Transverse colon (tissue), 3 donors: ENCODE results near the gene ENTPD7.

Source experiments
- EP300 ChIP-seq: sonication (generic); formaldehyde crosslinking; IDR thresholded peaks from one replicate; pipeline ENCODE4 v1.6.1; 2017; ENCODE audit warnings: antibody characterized with exemption, low read depth
- POLR2A ChIP-seq: fragments of 450-650 bp; IDR thresholded peaks from one replicate; pipeline ENCODE4 v1.6.1; 2016; ENCODE audit warnings: antibody characterized with exemption, mild to moderate bottlenecking, moderate library complexity
- TF ChIP-seq, protein P1 (sequence below), 5 experiments: fragments of 200-600 bp in 3 of 5; fragments of 450-650 bp in 2 of 5; sonication (generic) in 3 of 5; IDR thresholded peaks; 1 replicate in 2 of 5; 2 replicates in 3 of 5; pipeline ENCODE4 v1.5.1; 2016 to 2017; ENCODE audit warnings: antibody characterized with exemption in 5 of 5, inconsistent platforms in 3 of 5, mild to moderate bottlenecking in 2 of 5, moderate library complexity in 1 of 5

DNA sequence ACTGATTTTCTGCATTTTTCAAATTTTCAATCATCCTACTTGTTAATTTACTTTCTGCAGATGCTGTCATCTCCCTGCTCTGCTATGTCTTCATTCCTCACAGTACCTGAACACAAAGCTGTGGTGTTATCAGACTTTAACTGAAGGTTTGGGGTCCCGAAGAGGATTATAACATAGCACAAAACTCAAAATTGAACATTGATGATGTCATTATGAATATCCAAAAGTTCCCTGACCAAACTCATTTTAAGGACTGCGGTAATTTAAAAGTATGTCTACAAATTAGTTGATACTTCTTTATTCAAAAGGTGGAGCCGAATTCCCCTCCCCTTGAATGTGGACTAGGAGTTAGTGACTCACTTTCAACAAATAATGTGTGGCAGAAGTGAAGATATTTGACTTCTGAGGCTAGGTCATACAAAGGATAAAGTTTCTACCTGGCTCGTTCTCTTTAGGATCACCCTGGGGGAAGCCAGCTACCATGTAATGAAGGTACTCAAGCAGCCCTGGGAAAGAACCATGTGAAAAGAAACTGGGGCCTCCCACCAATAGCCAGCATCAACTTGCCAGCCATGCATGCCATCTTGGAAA is 6.4 kb upstream of the ENTPD7 start:
- TF ChIP-seq, protein P1, sequence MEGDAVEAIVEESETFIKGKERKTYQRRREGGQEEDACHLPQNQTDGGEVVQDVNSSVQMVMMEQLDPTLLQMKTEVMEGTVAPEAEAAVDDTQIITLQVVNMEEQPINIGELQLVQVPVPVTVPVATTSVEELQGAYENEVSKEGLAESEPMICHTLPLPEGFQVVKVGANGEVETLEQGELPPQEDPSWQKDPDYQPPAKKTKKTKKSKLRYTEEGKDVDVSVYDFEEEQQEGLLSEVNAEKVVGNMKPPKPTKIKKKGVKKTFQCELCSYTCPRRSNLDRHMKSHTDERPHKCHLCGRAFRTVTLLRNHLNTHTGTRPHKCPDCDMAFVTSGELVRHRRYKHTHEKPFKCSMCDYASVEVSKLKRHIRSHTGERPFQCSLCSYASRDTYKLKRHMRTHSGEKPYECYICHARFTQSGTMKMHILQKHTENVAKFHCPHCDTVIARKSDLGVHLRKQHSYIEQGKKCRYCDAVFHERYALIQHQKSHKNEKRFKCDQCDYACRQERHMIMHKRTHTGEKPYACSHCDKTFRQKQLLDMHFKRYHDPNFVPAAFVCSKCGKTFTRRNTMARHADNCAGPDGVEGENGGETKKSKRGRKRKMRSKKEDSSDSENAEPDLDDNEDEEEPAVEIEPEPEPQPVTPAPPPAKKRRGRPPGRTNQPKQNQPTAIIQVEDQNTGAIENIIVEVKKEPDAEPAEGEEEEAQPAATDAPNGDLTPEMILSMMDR (IDR thresholded peaks at IDR 0.05): no peak
- TF ChIP-seq POLR2A (no peak), EP300 (no peak)
